NOMO-1 (cell line): ENCODE measurements around the gene TNKS1BP1.
"Not testable (repeated sequence)": the region's sequence is repeated elsewhere in the genome, so short reads cannot be mapped to it uniquely, and the experiment has no call there.

ENCODE experiments used
- DNase-seq, 2 experiments: peaks; one replicate each; lab custom pipeline; 2025; ENCODE audit not compliant: unreplicated experiment in 2 of 2; lab: John Stamatoyannopoulos, UW

Gene TNKS1BP1

GRCh38 chr11:57353852-57354251, 29.1 kb upstream of the TNKS1BP1 start:
- peak in 1 of 2 experiments; percentile 17 for DNase-seq

DNA sequence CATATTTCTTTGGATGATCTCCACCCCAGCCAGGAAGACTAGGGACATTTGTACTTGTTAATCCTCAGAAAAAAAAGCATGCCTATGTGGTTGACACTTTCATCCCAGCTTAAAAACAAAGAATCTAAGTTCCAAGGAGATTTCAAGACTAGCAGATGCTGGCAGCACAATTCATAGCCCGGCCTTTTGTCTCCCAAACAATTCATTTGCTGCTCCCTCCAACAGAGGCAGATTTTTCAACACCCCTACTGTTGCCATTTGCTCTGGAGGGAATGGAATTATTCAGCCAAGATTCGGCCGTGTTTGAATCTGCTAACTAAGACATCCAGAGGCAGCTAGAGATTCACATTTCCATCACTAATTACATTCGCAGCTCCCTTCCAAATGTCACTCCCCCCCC, 28.7 kb upstream of the TNKS1BP1 start:
- DNase-seq = no peak

- no peak for DNase-seq
Observed at GRCh38 chr11:57353036-57353435, 28.3 kb upstream of the TNKS1BP1 start.

DNA sequence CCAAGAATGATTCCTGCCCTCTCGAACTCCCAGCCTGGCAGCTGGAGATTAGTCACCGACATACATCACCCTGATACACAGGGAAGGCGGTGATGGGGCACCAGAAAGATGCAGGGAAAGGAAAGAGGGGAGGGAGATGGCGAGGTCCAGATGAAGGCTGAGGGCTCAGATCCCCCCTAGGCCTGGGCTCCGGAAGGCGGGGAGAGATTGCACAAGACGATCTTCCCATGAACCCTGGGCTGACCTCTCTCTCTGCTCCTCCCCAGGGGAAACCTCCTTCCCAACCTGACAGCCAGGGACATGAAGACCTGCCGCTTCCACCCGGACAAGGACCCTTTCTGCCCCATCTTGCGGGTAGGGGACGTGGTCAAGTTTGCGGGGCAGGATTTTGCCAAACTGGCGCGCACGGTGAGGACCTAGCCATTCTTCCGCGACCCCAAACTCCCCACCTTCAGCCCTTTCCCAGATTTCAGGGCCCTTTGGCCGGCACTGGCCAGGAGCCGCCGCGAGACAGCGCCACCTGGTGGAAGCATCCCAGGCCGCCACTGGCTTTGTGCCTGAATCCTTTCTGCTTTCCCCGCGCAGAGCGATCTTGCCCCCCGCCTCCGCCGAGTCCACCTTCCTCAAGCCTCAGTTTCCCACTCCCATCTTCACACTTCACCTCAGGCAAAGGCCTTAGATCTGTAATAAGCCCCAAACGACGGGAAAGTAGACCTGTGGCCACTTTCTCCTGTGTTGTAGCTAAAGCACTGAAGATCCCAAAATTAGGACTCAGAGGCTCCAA, 24.9 kb upstream of the TNKS1BP1 start:
- no peak for DNase-seq

DNA sequence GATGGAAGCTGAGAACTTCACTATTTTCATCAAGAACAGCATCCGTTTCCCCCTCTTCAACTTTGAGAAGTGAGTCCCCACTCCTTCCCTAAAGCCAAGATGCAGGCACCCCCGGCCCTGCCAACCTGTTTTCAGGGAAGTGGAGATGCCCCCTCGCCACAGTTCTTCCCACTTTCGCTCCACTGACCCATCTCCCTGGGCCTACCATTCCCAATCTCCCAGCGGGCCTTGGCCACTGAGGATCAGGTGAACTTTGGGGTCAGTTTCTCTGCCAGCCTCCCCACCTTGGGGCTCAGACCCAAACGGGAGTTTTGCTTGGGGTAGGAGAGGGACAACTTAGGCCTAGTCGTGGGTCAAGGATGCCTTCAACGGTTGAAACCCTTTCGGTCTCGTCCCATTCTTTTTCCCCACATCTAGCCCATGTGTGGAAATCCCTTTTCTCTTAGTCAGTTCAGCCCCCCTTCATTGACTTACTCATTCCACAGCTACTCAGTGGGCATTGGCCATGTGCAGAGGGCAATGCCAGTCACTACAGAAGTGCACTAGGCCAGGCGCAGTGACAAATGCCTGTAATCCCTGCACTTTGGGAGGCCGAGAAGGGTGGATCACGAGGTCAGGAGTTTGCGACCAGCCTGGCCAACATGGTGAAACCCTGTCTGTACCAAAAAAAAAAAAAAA, 24.0 kb upstream of the TNKS1BP1 start:
- no peak for DNase-seq

DNA sequence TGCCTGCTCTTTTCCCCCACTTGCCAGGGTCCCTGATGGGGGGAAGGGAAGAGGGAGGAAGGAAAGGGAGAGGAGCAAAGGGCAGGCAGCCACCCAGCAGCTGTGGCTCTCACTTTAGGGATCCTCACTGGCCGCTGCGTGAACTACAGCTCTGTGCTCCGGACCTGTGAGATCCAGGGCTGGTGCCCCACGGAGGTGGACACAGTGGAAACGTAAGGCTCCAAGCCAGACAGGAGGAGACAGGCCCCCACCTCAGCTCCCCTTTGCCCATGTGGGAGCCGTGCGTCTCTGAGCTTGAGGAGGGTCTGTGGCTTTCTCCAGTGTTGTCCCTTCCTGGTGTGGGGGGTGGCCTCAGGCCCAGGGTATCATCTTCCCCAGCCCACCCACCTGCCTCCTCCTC, 23.3 kb upstream of the TNKS1BP1 start:
- DNase-seq = no peak

GRCh38 chr11:57347336-57347735, 22.6 kb upstream of the TNKS1BP1 start:
- no peak for DNase-seq

GRCh38 chr11:57345555-57346211, 20.9 kb upstream of the TNKS1BP1 start:
- DNase-seq = peak in 1 of 2 experiments; percentile 40

GRCh38 chr11:57344826-57345225, 20.1 kb upstream of the TNKS1BP1 start:
- no peak for DNase-seq

DNA sequence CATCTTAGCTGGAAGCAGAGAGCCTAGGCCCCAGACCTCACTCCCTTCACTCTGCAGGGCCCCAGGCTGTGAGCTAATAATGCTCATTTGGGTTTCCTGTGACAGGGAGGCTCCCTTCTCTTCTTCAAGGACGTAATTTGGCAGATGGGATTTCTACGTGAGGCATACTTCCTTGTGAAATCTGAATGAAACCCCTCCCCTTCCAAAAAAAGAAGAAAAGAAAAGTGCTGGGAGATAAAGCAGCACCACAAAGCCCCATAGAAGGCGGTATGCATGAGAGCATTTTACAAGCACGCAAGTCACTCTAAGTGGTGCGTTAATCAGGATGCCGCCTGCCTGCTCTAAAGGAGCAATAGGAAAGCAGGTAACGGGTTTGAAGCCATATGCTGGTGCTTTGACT, 19.1 kb upstream of the TNKS1BP1 start:
- peak; percentile 34 to 43 for DNase-seq

DNA sequence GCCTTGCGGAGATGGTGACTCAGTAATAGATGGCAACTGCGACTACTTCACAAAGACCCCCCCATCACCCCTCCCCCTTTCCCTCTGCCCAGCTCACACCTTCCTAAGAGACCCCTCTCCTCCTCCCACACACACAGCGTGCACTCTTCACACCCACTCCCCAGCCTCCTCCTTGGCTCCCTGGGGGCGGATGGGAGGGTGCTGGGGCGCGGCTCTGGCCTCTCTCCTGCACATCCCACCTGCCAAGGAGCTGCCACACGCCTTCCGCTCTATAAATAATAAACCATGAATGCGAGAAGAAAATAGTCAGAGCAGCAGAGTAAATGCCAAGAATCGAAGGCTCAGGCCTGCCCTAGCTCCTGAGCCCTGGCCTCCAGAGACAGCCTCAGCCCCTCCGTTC, 17.9 kb upstream of the TNKS1BP1 start:
- no peak for DNase-seq

- DNase-seq = no peak
Observed at GRCh38 chr11:57341250-57341808, 16.6 kb upstream of the TNKS1BP1 start.

DNA sequence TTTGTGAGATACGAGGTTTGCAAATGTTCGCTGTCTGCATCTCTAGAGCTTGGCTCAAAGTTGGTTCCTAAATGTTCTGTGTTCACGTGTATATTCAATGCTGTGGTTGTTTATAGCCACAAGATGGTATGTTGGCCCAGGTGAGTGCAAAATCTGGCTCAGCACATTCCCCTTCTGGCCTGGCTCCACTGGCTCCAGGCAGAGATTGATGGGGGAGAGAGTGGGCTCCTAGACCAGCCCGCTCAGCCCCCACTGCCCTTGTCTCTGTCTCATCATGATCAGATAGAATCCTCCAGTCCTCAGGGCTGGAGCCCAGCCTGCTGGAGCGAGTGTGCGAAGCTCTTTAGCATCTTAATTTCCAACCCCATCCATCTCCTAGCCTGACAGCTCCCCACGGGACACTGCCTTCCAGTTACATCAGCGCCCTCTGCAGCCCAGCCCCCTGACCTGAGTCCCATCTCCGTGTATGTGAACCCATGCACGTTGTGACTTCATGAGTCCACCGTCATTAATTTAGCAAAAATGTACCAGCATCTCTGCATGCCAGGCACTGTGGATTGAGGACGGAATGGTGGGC, 15.4 kb upstream of the TNKS1BP1 start:
- no peak for DNase-seq

DNA sequence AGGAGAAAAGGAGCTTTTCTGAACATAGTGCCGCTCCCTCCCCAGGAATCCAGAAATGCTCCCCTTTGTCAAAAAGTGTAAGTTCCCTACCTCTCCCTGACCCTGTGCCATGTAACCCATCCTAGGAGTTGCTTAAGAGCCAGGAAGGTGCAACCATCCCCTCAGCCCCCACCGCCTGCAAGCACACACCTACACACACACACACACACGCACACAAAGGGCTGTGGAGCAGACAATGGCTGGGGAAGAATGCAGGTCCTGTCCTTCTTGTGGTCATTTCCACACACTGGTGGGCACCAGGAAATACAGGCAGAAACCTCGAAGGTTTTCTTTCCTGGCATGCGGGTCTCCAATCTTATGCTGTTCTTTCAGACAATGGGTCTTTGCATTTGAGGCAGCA, 14.6 kb upstream of the TNKS1BP1 start:
- no peak for DNase-seq

DNA sequence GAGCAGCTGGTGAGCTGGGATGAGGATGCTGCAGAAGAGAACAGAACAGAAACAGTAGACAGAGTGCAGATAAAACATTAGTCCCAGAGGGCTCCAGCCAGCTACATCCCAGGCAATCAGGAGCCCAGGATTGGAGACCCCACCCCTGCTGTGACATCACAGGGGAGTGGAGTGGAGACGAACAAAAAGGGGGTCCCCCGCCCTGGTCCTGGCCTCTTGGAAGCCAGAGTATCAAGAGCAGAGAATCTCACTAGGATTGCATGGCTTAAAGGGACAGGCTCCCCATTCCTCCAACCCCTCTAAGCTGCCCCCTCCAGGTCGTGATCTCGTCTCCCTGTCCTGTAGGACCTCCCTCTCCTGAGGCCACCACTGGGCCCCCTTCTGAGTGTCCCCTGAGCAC, 13.4 kb upstream of the TNKS1BP1 start, which contains the start of gene P2RX3:
TSS of gene P2RX3 (plus strand) at position 211 of the 400 bp plus-strand sequence. CDS start 199 bp downstream, outside the sequence.
- no peak for DNase-seq

DNA sequence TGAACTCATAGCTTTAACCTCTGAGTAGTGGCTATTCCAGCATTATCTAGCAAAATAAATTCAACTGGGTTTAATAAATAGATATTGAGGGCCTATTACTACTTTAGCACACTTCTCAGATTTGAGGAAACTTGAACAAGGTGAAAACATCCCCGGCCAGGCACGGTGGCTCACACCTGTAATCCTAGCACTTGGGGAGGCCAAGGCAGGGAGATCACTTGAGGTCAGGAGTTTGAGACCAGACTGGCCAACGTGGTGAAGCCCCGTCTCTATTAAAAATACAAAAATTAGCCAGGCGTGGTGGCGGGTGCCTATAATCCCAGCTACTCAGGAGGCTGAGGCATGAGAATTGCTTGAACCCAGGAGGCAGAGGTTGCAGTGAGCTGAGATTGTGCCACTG, 12.1 kb upstream of the TNKS1BP1 start:
- DNase-seq = not testable (repeated sequence)

DNA sequence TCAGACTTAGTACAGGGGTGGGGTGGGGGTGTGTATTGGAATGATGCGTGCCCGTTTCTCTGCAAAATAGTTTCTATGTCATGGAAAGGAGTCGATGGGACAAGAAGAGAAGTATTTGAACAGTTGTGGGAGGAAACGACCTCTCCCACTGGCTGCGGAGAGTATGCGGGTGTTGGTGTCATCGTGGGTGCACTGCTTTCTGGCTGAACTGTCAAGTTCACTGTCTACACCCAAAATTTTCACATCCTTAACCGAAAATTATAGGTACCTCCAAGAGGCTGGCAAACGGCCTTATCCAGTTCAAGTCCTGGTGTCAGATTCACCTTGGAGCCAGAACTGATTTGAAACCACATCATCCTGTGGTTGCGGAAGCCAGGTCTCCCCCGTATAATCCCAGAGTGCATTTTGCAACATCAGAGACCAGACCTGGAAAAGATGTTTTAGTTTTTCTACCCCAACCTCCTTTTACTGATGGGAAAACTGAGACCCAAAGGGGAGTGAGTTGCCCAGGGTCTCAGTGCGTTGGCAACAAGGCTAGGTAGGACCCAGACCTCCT, 11.4 kb upstream of the TNKS1BP1 start:
- no peak for DNase-seq

- DNase-seq = peak; percentile 76 to 88
Observed at GRCh38 chr11:57335343-57336110, 10.8 kb upstream of the TNKS1BP1 start, which contains the start of gene SSRP1. SSRP1 (minus strand) TSS chr11:57335892; CDS start chr11:57335121, 771 bp downstream.

DNA sequence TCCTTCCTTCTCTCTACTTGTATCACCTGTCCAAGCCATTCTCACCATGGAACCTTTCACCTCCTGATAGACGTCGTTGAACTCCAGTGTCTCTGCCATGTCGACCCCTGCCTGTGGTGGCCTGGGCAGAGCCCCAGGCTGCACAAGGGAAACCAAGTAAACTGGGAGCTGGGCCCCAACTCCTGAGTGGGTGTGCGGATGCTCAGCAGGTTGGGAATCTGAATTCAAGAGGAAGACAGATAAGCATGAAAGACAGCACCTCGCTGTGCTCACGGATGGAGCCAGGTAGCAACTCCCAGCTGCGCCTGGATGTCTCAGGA, 10.2 kb upstream of the TNKS1BP1 start:
- no peak for DNase-seq
